Body of pancreas (tissue), 4 donors: ENCODE data around the gene SOD2.

Source experiments
- POLR2A ChIP-seq, 3 donors: fragments of 450-650 bp; IDR thresholded peaks; one replicate each; pipeline ENCODE4 v1.6.1; 2016; ENCODE audit warnings: antibody characterized with exemption in 3 of 3, mild to moderate bottlenecking in 2 of 3
- TF ChIP-seq, protein P1 (sequence below), 7 experiments: fragments of 450-650 bp in 4 of 7; fragments of 200-600 bp in 3 of 7; sonication (generic) in 3 of 7; IDR thresholded peaks; one replicate each; pipeline ENCODE4 v1.5.1; 2016 to 2019; ENCODE audit warnings: antibody characterized with exemption in 7 of 7

DNA sequence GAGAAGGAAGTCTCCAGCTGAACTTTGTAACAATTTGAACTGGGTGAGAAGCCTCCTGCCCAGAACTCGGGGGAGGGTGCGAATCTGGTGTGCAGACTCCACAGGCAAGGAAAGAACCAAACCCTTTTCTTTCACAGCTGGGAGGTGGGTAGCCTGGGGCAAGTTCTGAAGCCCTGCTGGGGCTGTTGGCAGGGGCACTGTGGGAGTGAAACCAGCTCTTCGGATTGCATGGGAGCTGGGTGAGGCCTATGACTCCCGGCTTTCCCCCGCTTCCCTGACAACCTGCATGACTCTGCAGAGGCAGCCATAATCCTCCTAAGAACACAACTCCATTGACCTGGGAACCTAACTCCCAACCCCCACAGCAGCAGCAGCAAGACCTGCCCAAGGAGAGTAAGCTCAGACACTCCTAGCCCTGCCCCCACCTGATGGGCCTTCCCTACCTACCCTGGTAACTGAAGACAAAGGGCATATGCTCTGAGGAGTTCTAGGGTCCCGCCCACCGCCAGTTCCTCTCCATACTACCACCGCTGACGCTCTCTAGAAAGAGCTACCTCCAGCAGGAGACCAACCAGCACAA is 37.5 kb downstream of the SOD2 start:
- TF ChIP-seq, protein P1, sequence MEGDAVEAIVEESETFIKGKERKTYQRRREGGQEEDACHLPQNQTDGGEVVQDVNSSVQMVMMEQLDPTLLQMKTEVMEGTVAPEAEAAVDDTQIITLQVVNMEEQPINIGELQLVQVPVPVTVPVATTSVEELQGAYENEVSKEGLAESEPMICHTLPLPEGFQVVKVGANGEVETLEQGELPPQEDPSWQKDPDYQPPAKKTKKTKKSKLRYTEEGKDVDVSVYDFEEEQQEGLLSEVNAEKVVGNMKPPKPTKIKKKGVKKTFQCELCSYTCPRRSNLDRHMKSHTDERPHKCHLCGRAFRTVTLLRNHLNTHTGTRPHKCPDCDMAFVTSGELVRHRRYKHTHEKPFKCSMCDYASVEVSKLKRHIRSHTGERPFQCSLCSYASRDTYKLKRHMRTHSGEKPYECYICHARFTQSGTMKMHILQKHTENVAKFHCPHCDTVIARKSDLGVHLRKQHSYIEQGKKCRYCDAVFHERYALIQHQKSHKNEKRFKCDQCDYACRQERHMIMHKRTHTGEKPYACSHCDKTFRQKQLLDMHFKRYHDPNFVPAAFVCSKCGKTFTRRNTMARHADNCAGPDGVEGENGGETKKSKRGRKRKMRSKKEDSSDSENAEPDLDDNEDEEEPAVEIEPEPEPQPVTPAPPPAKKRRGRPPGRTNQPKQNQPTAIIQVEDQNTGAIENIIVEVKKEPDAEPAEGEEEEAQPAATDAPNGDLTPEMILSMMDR (IDR thresholded peaks at IDR 0.05): no peak
- TF ChIP-seq POLR2A (IDR thresholded peaks at IDR 0.05): no peak
